OCI-LY3 (cell line): Measurements from ENCODE around the gene PAK1IP1.

Experiments
- CTCF ChIP-seq: fragments of 200-600, 300-600 bp; sonication (generic); IDR thresholded peaks from 2 replicates; pipeline ENCODE4 v1.5.1; 2014; ENCODE audit warnings: antibody characterized with exemption, low read length, low read depth
- EZH2phosphoT487 ChIP-seq: fragments of 200-600 bp; shearing (Covaris generic); IDR thresholded peaks from 2 replicates; pipeline ENCODE4 v1.6.1; 2018; ENCODE audit warnings: antibody characterized with exemption, mixed run types, low read depth

- TF ChIP-seq CTCF = no peak
- no peak for TF ChIP-seq EZH2phosphoT487
Observed at GRCh38 chr6:10740061-10740460, 45.3 kb downstream of the PAK1IP1 start.
